Right atrium auricular region (tissue), 2 donors: ENCODE measurements around the gene SLC25A34. TPM values are rescaled to one million over a fixed set of nuclear protein-coding genes. Genes with fewer than 3 reads are reported as not detected.

Experiments used
- DNase-seq: peaks from one replicate; pipeline ENCODE4 v3.0.0-alpha.2; 2019; ENCODE audit warnings: low spot score
- H3K27ac ChIP-seq, 2 donors: fragments of 200-600 bp; sonication (generic); 1 replicate in 1 of 2; 2 replicates in 1 of 2; pipeline ENCODE4 v1.5.1; 2016 to 2019
- H3K27me3 ChIP-seq, 2 donors: fragments of 200-600 bp; sonication (generic); one replicate each; pipeline versions ENCODE4 v1.5.1 to v1.6.0; 2017 to 2019
- H3K36me3 ChIP-seq: fragments of 200-600 bp; sonication (generic); one replicate; pipeline ENCODE4 v1.5.1; 2016
- H3K4me1 ChIP-seq, 2 donors: fragments of 200-600 bp; sonication (generic); one replicate each; pipeline versions ENCODE4 v1.5.1 to v1.6.0; 2017 to 2019
- H3K4me3 ChIP-seq, 2 donors: fragments of 200-600 bp; sonication (generic); 1 replicate in 1 of 2; 2 replicates in 1 of 2; pipeline ENCODE4 v1.5.1; 2017 to 2019; ENCODE audit warnings: mild to moderate bottlenecking in 1 of 2, moderate library complexity in 1 of 2
- H3K9me3 ChIP-seq, 2 donors: fragments of 200-600 bp; sonication (generic); one replicate each; pipeline ENCODE4 v1.5.1; 2019
- CTCF ChIP-seq, 2 donors: fragments of 200-600 bp; sonication (generic); IDR thresholded peaks; one replicate each; pipeline ENCODE4 v1.5.1; 2019; ENCODE audit warnings: antibody characterized with exemption in 2 of 2
- total RNA-seq, 2 donors: library from RNA; depleted of rRNA; stranded (reverse); fragments of >200 nt; gene quantifications; one replicate each; pipeline ENCODE4 v1.1.0, GENCODE V29; 2016

The SLC25A34 gene
- total RNA-seq, 2 donors from 2014 or later, result 4.2 to 16.1 TPM

- Histone ChIP-seq H3K36me3 (no peaks in the 10 kb centered on the region), H3K27me3 (no peaks in the 10 kb centered on the region), H3K9me3 (no peaks in the 10 kb centered on the region), H3K4me1 (peaks cover 0 to 17% of the 10 kb centered on the region in 2 donors), H3K27ac (no peak overlapping the region), H3K4me3 (no peak overlapping the region)
- no peak for DNase-seq
- TF ChIP-seq CTCF (IDR thresholded peaks at IDR 0.05), result no peak
Observed at GRCh38 chr1:15747378-15747777, 11.3 kb downstream of the SLC25A34 start.

- Histone ChIP-seq H3K27me3 (no peaks in the 10 kb centered on the region), H3K4me1 (peaks cover 0 to 17% of the 10 kb centered on the region in 2 donors), H3K9me3 (no peaks in the 10 kb centered on the region), H3K27ac (no peak overlapping the region), H3K4me3 (no peak overlapping the region), H3K36me3 (no peaks in the 10 kb centered on the region)
- no peak for TF ChIP-seq CTCF (IDR thresholded peaks at IDR 0.05)
- DNase-seq, result no peak
Observed at GRCh38 chr1:15748264-15748663, 12.2 kb downstream of the SLC25A34 start.

GRCh38 chr1:15748690-15749398, 12.8 kb downstream of the SLC25A34 start:
- Histone ChIP-seq H3K27me3 (no peaks in the 10 kb centered on the region), H3K4me3 (no peak overlapping the region), H3K9me3 (no peaks in the 10 kb centered on the region), H3K36me3 (no peaks in the 10 kb centered on the region), H3K27ac (no peak overlapping the region), H3K4me1 (peaks cover 0 to 17% of the 10 kb centered on the region in 2 donors)
- DNase-seq, result no peak
- TF ChIP-seq CTCF (IDR thresholded peaks at IDR 0.05), result no peak

- H3K27me3 ChIP-seq, result no peaks in the 10 kb centered on the region
- H3K36me3 ChIP-seq, result no peaks in the 10 kb centered on the region
- peak; percentile 65 for DNase-seq
- H3K9me3 ChIP-seq, result no peaks in the 10 kb centered on the region
- no peak overlapping the region for H3K4me3 ChIP-seq
- peaks cover 0 to 17% of the 10 kb centered on the region in 2 donors for H3K4me1 ChIP-seq
- H3K27ac ChIP-seq, result peak overlapping the region in 1 of 2 donors; percentile 62
- no peak for TF ChIP-seq CTCF (IDR thresholded peaks at IDR 0.05)
Observed at GRCh38 chr1:15749399-15750291, 13.6 kb downstream of the SLC25A34 start.

- TF ChIP-seq CTCF (IDR thresholded peaks at IDR 0.05), result no peak
- no peak for DNase-seq
- Histone ChIP-seq H3K27me3 (no peaks in the 10 kb centered on the region), H3K4me3 (no peak overlapping the region), H3K27ac (no peak overlapping the region), H3K9me3 (no peaks in the 10 kb centered on the region), H3K36me3 (no peaks in the 10 kb centered on the region), H3K4me1 (peaks cover 0 to 22% of the 10 kb centered on the region in 2 donors)
Observed at GRCh38 chr1:15750924-15751323, 14.9 kb downstream of the SLC25A34 start.
